ENCODE data around the gene PBX3. TPM values are rescaled to one million over a fixed set of nuclear protein-coding genes. Genes with fewer than 3 reads are reported as not detected.

Gene PBX3
- total and polyA plus RNA-seq, 2 donors (not counting 1 experiment from before 2014, with no cell fraction given): 15.5 to 39.0 TPM

DNA sequence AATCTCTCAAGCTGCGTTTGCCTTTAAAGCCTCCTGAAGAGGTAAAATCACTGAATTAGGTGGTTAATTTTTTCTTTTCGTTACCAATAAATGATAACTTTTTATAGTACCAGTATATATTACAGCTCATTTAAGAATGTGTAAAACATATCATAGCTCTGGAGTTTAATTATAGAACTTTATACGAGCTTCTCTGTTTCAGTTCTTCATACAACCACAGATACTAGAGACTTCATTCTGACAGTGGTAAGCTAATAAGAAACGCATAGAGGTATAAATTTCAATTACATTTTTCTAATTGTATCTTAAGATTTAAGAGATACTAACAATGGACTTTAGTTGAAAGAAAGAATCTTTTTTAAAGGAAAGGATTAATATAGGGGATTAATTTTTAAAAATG lies 73.9 kb downstream of the PBX3 start:
- Histone ChIP-seq H3K9me3 (ENCODE audit: control extremely low read depth in 1 of 3, control insufficient read depth in 2 of 3, insufficient read depth in 1 of 3, low read length in 2 of 3) (no peaks in the 10 kb centered on the region), H4K20me1 (ENCODE audit: control insufficient read depth, insufficient read depth, low read length, poor library complexity, severe bottlenecking) (no peaks in the 10 kb centered on the region), H3K4me3 (ENCODE audit: control extremely low read depth in 1 of 5, extremely low read depth in 1 of 5, insufficient read depth in 1 of 5, low read depth in 2 of 5, low read length in 4 of 5) (peak overlapping the region in 2 of 5 experiments; percentile 15 to 57), H3K4me1 (ENCODE audit: control insufficient read depth in 2 of 2, insufficient read depth in 2 of 2, low read length in 2 of 2) (peaks cover 25 to 39% of the 10 kb centered on the region in 2 donors), H3K27me3 (replicated peaks in 1 of 4; ENCODE audit: control extremely low read depth in 1 of 4, control insufficient read depth in 3 of 4, insufficient read depth in 4 of 4, low read length in 3 of 4) (no peaks in the 10 kb centered on the region), H2AFZ (ENCODE audit: insufficient read depth, low read depth, low read length, poor library complexity, severe bottlenecking) (peak overlapping the region; percentile 37), H3K36me3 (replicated peaks in 1 of 2; ENCODE audit: control extremely low read depth in 1 of 2, control insufficient read depth in 1 of 2, extremely low read depth in 1 of 2, insufficient read depth in 2 of 2, low read length in 1 of 2) (no peaks in the 10 kb centered on the region), H3K4me2 (replicated peaks; ENCODE audit: low read depth, low read length, poor library complexity, severe bottlenecking) (peak overlapping the region; percentile 72), H3K79me2 (ENCODE audit: control insufficient read depth, insufficient read depth, low read length) (peaks cover 21% of the 10 kb centered on the region), H3K27ac (ENCODE audit: low read length in 2 of 2) (peak overlapping the region in 1 of 2 donors; percentile 73), H3K9ac (ENCODE audit: low read length) (peak overlapping the region; percentile 58)
- ChIA-PET POLR2A (interaction anchor here (0.6 kb wide), 1 partner anchor 16 kb away, joined by 5 read pairs; no protein-coding TSS in a partner anchor), CTCF (interaction anchor here (0.6 to 1.2 kb wide), 3 partner anchors 9 to 270 kb away, joined by 3 to 8 read pairs (median 4); no protein-coding TSS in a partner anchor)
- Mint-ChIP-seq H3K27ac (peak overlapping the region; percentile 10), H3K9me3 (ENCODE audit: insufficient read depth) (no peaks in the 10 kb centered on the region), H3K4me1 (peaks cover 40% of the 10 kb centered on the region), H3K27me3 (no peaks in the 10 kb centered on the region), H3K4me3 (peak overlapping the region; percentile 78)
- WGBS (ENCODE audit: insufficient coverage): no CpG with 5 or more reads among the region's 4 CpGs
- DNase-seq: peak; percentile 33
- intact Hi-C loops (cut with micrococcal nuclease): loop anchor here (1.0 to 5.0 kb wide), 4 partner anchors 9 to 189 kb away; partner anchors contain the start of gene PBX3
- peak; percentile 37 for ATAC-seq (ENCODE audit: low read depth)
- TF ChIP-seq EZH2 (IDR thresholded peaks at IDR 0.05; ENCODE audit: borderline replicate concordance, insufficient read depth, low read depth, low read length, poor library complexity, severe bottlenecking): no peak
- TF ChIP-seq, protein P1, sequence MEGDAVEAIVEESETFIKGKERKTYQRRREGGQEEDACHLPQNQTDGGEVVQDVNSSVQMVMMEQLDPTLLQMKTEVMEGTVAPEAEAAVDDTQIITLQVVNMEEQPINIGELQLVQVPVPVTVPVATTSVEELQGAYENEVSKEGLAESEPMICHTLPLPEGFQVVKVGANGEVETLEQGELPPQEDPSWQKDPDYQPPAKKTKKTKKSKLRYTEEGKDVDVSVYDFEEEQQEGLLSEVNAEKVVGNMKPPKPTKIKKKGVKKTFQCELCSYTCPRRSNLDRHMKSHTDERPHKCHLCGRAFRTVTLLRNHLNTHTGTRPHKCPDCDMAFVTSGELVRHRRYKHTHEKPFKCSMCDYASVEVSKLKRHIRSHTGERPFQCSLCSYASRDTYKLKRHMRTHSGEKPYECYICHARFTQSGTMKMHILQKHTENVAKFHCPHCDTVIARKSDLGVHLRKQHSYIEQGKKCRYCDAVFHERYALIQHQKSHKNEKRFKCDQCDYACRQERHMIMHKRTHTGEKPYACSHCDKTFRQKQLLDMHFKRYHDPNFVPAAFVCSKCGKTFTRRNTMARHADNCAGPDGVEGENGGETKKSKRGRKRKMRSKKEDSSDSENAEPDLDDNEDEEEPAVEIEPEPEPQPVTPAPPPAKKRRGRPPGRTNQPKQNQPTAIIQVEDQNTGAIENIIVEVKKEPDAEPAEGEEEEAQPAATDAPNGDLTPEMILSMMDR (IDR thresholded peaks at IDR 0.05): no peak

DNA sequence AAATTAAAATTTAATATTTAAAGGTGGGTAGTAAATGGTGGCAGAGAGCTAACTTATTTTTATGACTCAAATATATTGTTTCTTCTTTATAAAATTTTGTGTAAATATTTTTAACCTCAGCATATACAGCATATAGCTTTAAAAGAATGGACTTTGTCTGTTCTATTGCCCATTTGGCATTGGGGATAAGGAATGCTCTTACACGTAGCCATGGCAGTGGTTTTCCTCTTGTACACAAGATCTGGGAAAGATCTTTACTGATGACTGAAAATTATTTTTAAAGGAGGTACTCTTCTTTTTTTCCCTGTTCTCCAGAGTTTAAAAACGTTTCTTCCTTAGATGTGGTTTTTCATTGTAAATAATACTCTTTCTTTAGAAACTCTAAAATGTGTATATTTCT lies 75.0 kb downstream of the PBX3 start:
- WGBS (ENCODE audit: insufficient coverage): 80% methylated on average over 1 of the region's 2 CpGs
- CTCF ChIA-PET: interaction anchor here (1.4 to 1.6 kb wide), 2 partner anchors 19 to 29 kb away, joined by 3 read pairs; no protein-coding TSS in a partner anchor
- Histone ChIP-seq H3K9me3 (ENCODE audit: control extremely low read depth in 1 of 3, control insufficient read depth in 2 of 3, insufficient read depth in 1 of 3, low read length in 2 of 3) (no peaks in the 10 kb centered on the region), H3K4me2 (replicated peaks; ENCODE audit: low read depth, low read length, poor library complexity, severe bottlenecking) (no peak overlapping the region), H3K79me2 (ENCODE audit: control insufficient read depth, insufficient read depth, low read length) (peaks cover 21% of the 10 kb centered on the region), H3K27me3 (replicated peaks in 1 of 4; ENCODE audit: control extremely low read depth in 1 of 4, control insufficient read depth in 3 of 4, insufficient read depth in 4 of 4, low read length in 3 of 4) (no peaks in the 10 kb centered on the region), H3K4me1 (ENCODE audit: control insufficient read depth in 2 of 2, insufficient read depth in 2 of 2, low read length in 2 of 2) (peaks cover 25 to 39% of the 10 kb centered on the region in 2 donors), H4K20me1 (ENCODE audit: control insufficient read depth, insufficient read depth, low read length, poor library complexity, severe bottlenecking) (no peaks in the 10 kb centered on the region), H3K4me3 (ENCODE audit: control extremely low read depth in 1 of 5, extremely low read depth in 1 of 5, insufficient read depth in 1 of 5, low read depth in 2 of 5, low read length in 4 of 5) (no peak overlapping the region), H3K27ac (ENCODE audit: low read length in 2 of 2) (no peak overlapping the region), H2AFZ (ENCODE audit: insufficient read depth, low read depth, low read length, poor library complexity, severe bottlenecking) (no peak overlapping the region), H3K9ac (ENCODE audit: low read length) (no peak overlapping the region), H3K36me3 (replicated peaks in 1 of 2; ENCODE audit: control extremely low read depth in 1 of 2, control insufficient read depth in 1 of 2, extremely low read depth in 1 of 2, insufficient read depth in 2 of 2, low read length in 1 of 2) (no peaks in the 10 kb centered on the region)
- Mint-ChIP-seq H3K27me3 (no peaks in the 10 kb centered on the region), H3K9me3 (ENCODE audit: insufficient read depth) (no peaks in the 10 kb centered on the region), H3K27ac (no peak overlapping the region), H3K4me1 (peaks cover 40% of the 10 kb centered on the region), H3K4me3 (no peak overlapping the region)
- no peak for ATAC-seq (ENCODE audit: low read depth)
- TF ChIP-seq EZH2 (IDR thresholded peaks at IDR 0.05; ENCODE audit: borderline replicate concordance, insufficient read depth, low read depth, low read length, poor library complexity, severe bottlenecking): no peak
- TF ChIP-seq, protein P1 (IDR thresholded peaks at IDR 0.05): no peak
- POLR2A ChIA-PET: interaction anchor here (0.6 kb wide), 1 partner anchor 68 kb away, joined by 4 read pairs; no protein-coding TSS in a partner anchor
- DNase-seq: no peak
- intact Hi-C loops (cut with micrococcal nuclease): loop anchor here (5.0 kb wide), 2 partner anchors 65 to 190 kb away; no protein-coding TSS in a partner anchor

Data from B cell (primary cell).